C4-2B (cell line): ENCODE data around the gene ALOXE3.

ENCODE experiments used
- ZFX ChIP-seq: fragments of 450-650 bp; IDR thresholded peaks from 2 replicates; pipeline ENCODE4 v1.6.1; 2017
- TF ChIP-seq, protein P1 (sequence below): fragments of 450-650 bp; conservative IDR thresholded peaks from 2 replicates; pipeline ENCODE4 v1.5.1; 2017; ENCODE audit warnings: mild to moderate bottlenecking

GRCh38 chr17:8151120-8151640 is 32.9 kb upstream of the ALOXE3 start:
- TF ChIP-seq, protein P1, sequence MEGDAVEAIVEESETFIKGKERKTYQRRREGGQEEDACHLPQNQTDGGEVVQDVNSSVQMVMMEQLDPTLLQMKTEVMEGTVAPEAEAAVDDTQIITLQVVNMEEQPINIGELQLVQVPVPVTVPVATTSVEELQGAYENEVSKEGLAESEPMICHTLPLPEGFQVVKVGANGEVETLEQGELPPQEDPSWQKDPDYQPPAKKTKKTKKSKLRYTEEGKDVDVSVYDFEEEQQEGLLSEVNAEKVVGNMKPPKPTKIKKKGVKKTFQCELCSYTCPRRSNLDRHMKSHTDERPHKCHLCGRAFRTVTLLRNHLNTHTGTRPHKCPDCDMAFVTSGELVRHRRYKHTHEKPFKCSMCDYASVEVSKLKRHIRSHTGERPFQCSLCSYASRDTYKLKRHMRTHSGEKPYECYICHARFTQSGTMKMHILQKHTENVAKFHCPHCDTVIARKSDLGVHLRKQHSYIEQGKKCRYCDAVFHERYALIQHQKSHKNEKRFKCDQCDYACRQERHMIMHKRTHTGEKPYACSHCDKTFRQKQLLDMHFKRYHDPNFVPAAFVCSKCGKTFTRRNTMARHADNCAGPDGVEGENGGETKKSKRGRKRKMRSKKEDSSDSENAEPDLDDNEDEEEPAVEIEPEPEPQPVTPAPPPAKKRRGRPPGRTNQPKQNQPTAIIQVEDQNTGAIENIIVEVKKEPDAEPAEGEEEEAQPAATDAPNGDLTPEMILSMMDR = no peak
- TF ChIP-seq ZFX = no peak
